Left lung (tissue), 10 donors: ENCODE data around the gene AGXT. TPM values are rescaled to one million over a fixed set of nuclear protein-coding genes. Genes with fewer than 3 reads are reported as not detected.

ENCODE experiments used
- ATAC-seq: fragments of 200-7000 bp; cut with Tn5 transposase; one replicate; pipeline ENCODE4 v1.9.1; 2020; ENCODE audit warnings: moderate library complexity
- DNase-seq, 4 donors: peaks; one replicate each; pipeline ENCODE4 v3.0.0-alpha.2; 2013 to 2020
- H3K27ac ChIP-seq, 2 donors: fragments of 200-600 bp; sonication (generic) in 1 of 2; one replicate each; pipeline versions ENCODE4 v1.5.0 to v1.8.0; 2020 to 2021
- H3K27me3 ChIP-seq, 2 donors: fragments of 200-600 bp; sonication (generic) in 1 of 2; one replicate each; pipeline versions ENCODE4 v1.5.0 to v1.8.0; 2020 to 2021
- H3K36me3 ChIP-seq, 2 donors: fragments of 200-600 bp; sonication (generic) in 1 of 2; one replicate each; pipeline versions ENCODE4 v1.5.0 to v1.8.0; 2020 to 2021
- H3K4me1 ChIP-seq, 2 donors: fragments of 200-600 bp; one replicate each; pipeline ENCODE4 v1.8.0; 2021
- H3K4me3 ChIP-seq, 2 donors: fragments of 200-600 bp; sonication (generic) in 1 of 2; one replicate each; pipeline versions ENCODE4 v1.5.0 to v1.8.0; 2020 to 2021; ENCODE audit warnings: mild to moderate bottlenecking in 1 of 2
- H3K9me3 ChIP-seq, 2 donors: fragments of 200-600 bp; sonication (generic) in 1 of 2; one replicate each; pipeline versions ENCODE4 v1.5.0 to v1.8.0; 2020 to 2021
- intact Hi-C, 2 donors: fragments of 100-400 bp; cut with DNase I; formaldehyde crosslinking; loops; one replicate each; pipeline versions ENCODE4 v1.11.2 to v1.14.2; 2022
- polyA plus RNA-seq, 6 donors: library from polyadenylated mRNA; unstranded; fragments of 120-200 nt; gene quantifications; one replicate each; pipeline ENCODE4 v1.2.1, GENCODE V29; 2013; ENCODE audit not compliant: insufficient read length in 6 of 6
- total RNA-seq, 2 donors: library from RNA; stranded (reverse); fragmentation: NEBNext Ultra II Directional; extraction: Animal tissue kit (Norgen Biotek cat#: 25700); gene quantifications; one replicate each; pipeline ENCODE4 v1.2.1, GENCODE V29; 2021
- TF ChIP-seq, protein P1 (sequence below), 2 donors: fragments of 200-600 bp; sonication (generic) in 1 of 2; IDR thresholded peaks; one replicate each; pipeline versions ENCODE4 v1.5.0 to v1.8.0; 2021; ENCODE audit warnings: antibody characterized with exemption in 2 of 2
- donor health status: DM: no; HTN: yes; CAD: no.
- donor health status: DM: no; HTN: no; CAD: no.

AGXT gene
- total and polyA plus RNA-seq, 8 donors, result 0.11 to 0.17 (median 0.12) TPM; not detected in 4

DNA sequence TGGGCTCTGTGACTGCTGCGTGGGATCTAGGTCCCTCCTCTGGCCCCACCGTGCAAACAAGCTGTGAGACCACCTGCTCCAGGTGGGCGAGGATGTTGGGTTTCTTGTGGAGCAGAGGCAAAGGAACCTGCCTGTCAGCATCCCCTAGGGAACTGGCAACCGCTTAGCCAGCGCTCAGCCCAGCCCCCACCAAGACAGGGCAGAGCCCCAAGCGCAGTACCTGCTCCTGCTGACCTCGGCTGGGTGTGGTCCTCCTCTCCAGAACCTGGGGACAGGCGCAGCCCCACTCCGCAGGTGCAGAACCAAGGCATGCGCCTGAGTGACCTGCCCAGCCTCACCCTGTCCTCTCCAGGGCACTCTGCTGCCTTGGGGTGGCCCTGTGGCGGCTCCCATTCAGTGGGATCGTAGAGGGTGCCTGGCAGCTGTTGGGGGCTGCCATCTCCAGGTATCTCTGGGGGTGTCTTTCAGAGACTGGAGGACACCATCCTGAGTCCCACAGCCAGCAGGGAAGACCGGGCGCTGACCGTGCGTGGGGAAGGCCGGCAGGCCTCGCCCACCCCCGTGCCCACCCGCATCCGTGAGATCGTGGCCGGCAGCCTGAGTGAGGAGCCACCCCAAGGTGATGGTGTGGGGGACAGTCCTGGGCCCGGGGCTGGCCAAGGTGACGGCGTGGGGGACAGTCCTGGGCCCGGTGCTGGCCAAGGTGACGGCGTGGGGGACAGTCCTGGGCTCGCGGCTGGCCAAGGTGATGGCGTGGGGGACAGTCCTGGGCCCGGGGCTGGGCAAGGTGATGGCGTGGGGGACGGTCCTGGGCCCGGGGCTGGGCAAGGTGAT lies 49.9 kb downstream of the AGXT start:
- peak in 2 of 4 donors; percentile 26 to 68 for DNase-seq
- H3K9me3 ChIP-seq, result no peaks in the 10 kb centered on the region
- H3K4me1 ChIP-seq, result peaks cover 16 to 21% of the 10 kb centered on the region in 2 donors
- no peaks in the 10 kb centered on the region for H3K36me3 ChIP-seq
- H3K4me3 ChIP-seq, result no peak overlapping the region
- no peak overlapping the region for H3K27ac ChIP-seq
- intact Hi-C loops, result no loop called here
- TF ChIP-seq, protein P1, sequence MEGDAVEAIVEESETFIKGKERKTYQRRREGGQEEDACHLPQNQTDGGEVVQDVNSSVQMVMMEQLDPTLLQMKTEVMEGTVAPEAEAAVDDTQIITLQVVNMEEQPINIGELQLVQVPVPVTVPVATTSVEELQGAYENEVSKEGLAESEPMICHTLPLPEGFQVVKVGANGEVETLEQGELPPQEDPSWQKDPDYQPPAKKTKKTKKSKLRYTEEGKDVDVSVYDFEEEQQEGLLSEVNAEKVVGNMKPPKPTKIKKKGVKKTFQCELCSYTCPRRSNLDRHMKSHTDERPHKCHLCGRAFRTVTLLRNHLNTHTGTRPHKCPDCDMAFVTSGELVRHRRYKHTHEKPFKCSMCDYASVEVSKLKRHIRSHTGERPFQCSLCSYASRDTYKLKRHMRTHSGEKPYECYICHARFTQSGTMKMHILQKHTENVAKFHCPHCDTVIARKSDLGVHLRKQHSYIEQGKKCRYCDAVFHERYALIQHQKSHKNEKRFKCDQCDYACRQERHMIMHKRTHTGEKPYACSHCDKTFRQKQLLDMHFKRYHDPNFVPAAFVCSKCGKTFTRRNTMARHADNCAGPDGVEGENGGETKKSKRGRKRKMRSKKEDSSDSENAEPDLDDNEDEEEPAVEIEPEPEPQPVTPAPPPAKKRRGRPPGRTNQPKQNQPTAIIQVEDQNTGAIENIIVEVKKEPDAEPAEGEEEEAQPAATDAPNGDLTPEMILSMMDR (IDR thresholded peaks at IDR 0.05), result no peak
- peaks cover 3 to 31% of the 10 kb centered on the region in 2 donors for H3K27me3 ChIP-seq
- no peak for ATAC-seq

DNA sequence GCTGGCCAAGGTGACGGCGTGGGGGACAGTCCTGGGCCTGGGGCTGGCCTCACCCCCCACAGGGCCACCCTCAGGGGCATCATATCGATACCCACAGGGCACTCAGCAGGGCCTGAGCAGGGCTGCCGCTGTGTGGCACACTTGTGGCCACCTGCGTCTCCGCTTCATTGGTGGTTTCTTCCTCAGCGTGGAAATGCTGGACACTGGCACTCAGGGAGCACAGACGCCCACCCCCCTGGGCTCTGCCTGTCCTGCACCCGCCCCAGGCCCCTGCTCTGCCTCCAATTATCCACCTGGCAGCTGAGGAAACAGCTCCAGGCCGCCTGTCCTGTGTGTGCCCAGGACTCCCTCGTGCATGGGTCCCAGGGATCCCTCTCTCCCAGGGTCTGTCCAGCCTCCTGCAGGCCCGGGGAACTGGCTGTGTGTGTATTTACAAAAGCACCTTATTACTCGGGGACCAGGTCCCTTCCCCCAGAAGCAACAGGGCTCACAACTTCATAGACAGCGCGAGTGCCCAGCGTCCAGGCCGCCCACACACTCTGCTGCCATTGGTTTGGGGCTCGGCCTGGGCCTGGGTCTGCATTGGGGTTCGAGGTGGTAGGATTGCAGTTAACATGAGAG lies 50.6 kb downstream of the AGXT start:
- Histone ChIP-seq H3K4me3 (no peak overlapping the region), H3K27me3 (peaks cover 3 to 31% of the 10 kb centered on the region in 2 donors), H3K27ac (no peak overlapping the region), H3K36me3 (no peaks in the 10 kb centered on the region), H3K9me3 (no peaks in the 10 kb centered on the region), H3K4me1 (peaks cover 13% of the 10 kb centered on the region in 2 donors)
- ATAC-seq, result no peak
- peak in 2 of 4 donors; percentile 26 to 75 for DNase-seq
- intact Hi-C loops, result no loop called here
- TF ChIP-seq, protein P1 (IDR thresholded peaks at IDR 0.05), result no peak

DNA sequence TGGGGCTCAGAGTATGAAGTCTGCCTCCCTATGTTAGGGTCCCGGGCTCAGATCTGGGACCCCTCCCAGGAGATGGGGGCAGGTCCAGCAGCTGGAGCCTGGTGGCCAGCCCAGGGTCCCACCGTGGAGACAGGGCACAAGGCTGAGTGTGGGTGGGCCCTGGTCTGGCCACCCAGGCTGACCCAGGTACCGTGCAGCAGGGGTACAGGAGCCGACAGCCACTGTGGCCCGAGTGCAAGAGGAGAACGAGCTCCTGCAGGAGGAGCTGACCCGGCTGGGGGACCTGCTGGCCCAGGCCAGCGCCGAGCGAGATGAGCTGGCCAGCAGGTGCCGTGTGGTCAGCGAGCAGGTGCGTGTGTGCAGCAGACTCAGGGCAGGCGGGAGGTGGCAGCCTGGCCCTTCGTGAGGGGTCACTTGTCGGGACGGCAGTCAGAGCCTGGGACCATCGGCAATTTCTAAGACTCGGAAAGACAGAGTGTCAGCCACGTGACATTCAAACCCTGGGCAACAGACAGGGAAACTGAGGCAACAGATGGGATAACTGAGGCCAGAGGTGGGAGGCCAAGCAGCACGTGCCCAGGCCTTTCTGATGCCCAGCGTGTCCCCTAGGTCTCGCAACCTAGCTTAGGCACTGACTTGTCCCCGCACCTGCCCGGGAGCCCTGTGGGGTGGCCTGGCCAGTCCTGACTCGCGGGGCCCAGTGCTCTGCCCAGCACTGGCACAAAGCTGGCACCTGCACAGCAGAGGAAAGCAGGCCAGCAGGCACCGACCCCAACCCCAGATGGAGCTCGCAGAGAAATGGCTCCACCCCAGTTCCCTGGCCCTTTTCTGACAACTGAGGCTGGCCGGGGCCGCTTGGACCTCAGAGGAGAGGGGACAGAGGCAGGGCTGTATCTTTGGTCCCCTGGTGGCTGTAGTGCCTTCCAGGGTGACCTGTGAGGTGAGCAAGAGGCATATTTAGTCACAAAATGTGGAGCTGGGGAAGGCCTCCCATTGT lies 51.5 kb downstream of the AGXT start:
- Histone ChIP-seq H3K9me3 (no peaks in the 10 kb centered on the region), H3K27me3 (peaks cover 3 to 23% of the 10 kb centered on the region in 2 donors), H3K27ac (no peak overlapping the region), H3K36me3 (no peaks in the 10 kb centered on the region), H3K4me1 (peaks cover 6 to 10% of the 10 kb centered on the region in 2 donors), H3K4me3 (no peak overlapping the region)
- intact Hi-C loops, result no loop called here
- TF ChIP-seq, protein P1 (IDR thresholded peaks at IDR 0.05), result no peak
- ATAC-seq, result no peak
- peak in 2 of 4 donors; percentile 28 to 80 for DNase-seq

DNA sequence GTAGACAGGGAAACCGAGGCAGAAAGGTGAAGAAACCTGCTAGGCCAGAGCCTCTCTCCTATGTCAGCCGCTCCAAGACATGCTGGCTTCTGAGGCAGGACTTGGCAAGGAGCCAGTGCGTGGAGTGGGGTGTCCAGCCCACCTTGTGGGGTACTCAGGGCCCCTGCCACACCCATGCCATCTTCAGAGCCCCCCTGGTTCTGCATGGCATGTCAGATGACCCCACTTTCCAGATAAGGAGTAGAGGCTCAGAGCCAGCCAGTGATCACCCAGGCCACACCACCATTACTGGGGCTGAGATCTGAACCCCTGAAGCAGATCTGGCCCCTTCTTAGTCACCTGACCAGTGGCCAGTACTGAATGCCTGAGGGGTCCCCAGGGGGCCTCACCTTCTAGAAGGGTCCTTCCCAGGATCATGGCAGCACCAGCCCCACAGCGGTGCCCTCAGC lies 52.2 kb downstream of the AGXT start:
- Histone ChIP-seq H3K4me1 (peaks cover 3 to 10% of the 10 kb centered on the region in 2 donors), H3K36me3 (no peaks in the 10 kb centered on the region), H3K27me3 (peaks cover 2 to 16% of the 10 kb centered on the region in 2 donors), H3K9me3 (no peaks in the 10 kb centered on the region), H3K4me3 (no peak overlapping the region), H3K27ac (peak overlapping the region; percentile 33 to 63)
- ATAC-seq (no peak), DNase-seq (peak in 2 of 4 donors; percentile 31 to 45)
- intact Hi-C loops, result no loop called here
- TF ChIP-seq, protein P1 (IDR thresholded peaks at IDR 0.05), result no peak
